HL-60 (cell line): ENCODE measurements around the gene SLC10A1.

Source experiments
- DNase-seq, 2 experiments: peaks; one replicate each; pipeline ENCODE4 v3.0.0-alpha.2; 2010 to 2020; ENCODE audit warnings: low read depth in 1 of 2, low spot score in 1 of 2
- H3K27ac ChIP-seq: fragments of 250-450 bp; sonication (Bioruptor Pico); replicated peaks from 2 replicates; pipeline ENCODE4 v1.5.1; 2020; ENCODE audit warnings: mild to moderate bottlenecking, moderate library complexity
- H3K27me3 ChIP-seq: fragments of 250-450 bp; sonication (Bioruptor Pico); 2 replicates; pipeline ENCODE4 v1.5.1; 2021; ENCODE audit warnings: mild to moderate bottlenecking, moderate library complexity; ENCODE audit not compliant: insufficient read depth, poor library complexity, severe bottlenecking
- H3K4me3 ChIP-seq: replicated peaks from 2 replicates; pipeline ENCODE4 v1.5.1; 2011; ENCODE audit warnings: mild to moderate bottlenecking, control low read depth, low read length; ENCODE audit not compliant: insufficient read depth
- GABPA ChIP-seq: IDR thresholded peaks from 2 replicates; pipeline ENCODE4 v1.6.1; 2012; ENCODE audit warnings: low read depth
- POLR2AphosphoS5 ChIP-seq: IDR thresholded peaks from 2 replicates; pipeline ENCODE4 v1.6.1; 2012; ENCODE audit warnings: low read depth
- SPI1 ChIP-seq: IDR thresholded peaks from 2 replicates; pipeline ENCODE4 v1.6.1; 2012; ENCODE audit warnings: low read depth, mild to moderate bottlenecking, borderline replicate concordance
- TF ChIP-seq, protein P1 (sequence below): IDR thresholded peaks from one replicate; pipeline ENCODE4 v1.5.1; 2011; ENCODE audit warnings: low read length, control low read depth, inconsistent platforms; ENCODE audit not compliant: insufficient read depth
- TF ChIP-seq, protein P2 (sequence below): IDR thresholded peaks from 2 replicates; pipeline ENCODE4 v1.6.1; 2012; ENCODE audit warnings: low read depth; ENCODE audit not compliant: insufficient replicate concordance

SLC10A1 gene

DNA sequence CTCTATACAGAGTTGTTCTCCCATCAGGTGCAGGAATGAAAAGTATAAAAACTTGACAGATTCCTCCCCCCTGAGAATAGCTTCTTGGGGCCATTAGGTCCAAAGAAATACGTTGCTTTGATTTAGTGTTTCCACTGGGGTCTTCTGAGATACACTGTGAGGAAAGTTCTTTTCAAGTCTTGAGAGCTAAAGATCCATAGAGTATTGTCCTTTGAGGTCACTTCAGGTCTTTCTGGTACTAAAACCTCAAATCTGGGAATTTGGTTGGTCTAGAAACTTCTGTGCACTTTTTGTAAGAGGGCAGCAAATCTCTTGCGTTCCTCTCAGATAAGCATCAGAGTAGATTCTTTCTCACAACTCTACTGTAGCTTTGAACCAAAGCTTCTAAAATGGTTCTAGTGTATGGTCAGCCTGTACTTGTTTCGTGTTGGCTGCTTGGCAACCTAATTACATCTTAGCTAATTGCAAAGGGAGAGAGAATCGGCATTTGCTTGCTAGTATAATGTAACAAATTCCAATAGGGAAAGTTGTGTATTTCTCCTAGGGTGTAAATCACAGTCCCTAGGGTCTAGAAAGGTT lies 20.1 kb downstream of the SLC10A1 start:
- no peak overlapping the region for H3K4me3 ChIP-seq
- no peaks in the 10 kb centered on the region for H3K27me3 ChIP-seq
- TF ChIP-seq, protein P1, sequence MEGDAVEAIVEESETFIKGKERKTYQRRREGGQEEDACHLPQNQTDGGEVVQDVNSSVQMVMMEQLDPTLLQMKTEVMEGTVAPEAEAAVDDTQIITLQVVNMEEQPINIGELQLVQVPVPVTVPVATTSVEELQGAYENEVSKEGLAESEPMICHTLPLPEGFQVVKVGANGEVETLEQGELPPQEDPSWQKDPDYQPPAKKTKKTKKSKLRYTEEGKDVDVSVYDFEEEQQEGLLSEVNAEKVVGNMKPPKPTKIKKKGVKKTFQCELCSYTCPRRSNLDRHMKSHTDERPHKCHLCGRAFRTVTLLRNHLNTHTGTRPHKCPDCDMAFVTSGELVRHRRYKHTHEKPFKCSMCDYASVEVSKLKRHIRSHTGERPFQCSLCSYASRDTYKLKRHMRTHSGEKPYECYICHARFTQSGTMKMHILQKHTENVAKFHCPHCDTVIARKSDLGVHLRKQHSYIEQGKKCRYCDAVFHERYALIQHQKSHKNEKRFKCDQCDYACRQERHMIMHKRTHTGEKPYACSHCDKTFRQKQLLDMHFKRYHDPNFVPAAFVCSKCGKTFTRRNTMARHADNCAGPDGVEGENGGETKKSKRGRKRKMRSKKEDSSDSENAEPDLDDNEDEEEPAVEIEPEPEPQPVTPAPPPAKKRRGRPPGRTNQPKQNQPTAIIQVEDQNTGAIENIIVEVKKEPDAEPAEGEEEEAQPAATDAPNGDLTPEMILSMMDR = no peak
- no peak for TF ChIP-seq SPI1
- TF ChIP-seq POLR2AphosphoS5 = no peak
- TF ChIP-seq, protein P2, sequence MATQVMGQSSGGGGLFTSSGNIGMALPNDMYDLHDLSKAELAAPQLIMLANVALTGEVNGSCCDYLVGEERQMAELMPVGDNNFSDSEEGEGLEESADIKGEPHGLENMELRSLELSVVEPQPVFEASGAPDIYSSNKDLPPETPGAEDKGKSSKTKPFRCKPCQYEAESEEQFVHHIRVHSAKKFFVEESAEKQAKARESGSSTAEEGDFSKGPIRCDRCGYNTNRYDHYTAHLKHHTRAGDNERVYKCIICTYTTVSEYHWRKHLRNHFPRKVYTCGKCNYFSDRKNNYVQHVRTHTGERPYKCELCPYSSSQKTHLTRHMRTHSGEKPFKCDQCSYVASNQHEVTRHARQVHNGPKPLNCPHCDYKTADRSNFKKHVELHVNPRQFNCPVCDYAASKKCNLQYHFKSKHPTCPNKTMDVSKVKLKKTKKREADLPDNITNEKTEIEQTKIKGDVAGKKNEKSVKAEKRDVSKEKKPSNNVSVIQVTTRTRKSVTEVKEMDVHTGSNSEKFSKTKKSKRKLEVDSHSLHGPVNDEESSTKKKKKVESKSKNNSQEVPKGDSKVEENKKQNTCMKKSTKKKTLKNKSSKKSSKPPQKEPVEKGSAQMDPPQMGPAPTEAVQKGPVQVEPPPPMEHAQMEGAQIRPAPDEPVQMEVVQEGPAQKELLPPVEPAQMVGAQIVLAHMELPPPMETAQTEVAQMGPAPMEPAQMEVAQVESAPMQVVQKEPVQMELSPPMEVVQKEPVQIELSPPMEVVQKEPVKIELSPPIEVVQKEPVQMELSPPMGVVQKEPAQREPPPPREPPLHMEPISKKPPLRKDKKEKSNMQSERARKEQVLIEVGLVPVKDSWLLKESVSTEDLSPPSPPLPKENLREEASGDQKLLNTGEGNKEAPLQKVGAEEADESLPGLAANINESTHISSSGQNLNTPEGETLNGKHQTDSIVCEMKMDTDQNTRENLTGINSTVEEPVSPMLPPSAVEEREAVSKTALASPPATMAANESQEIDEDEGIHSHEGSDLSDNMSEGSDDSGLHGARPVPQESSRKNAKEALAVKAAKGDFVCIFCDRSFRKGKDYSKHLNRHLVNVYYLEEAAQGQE = no peak
- no peak for TF ChIP-seq GABPA
- H3K27ac ChIP-seq = no peak overlapping the region
- no peak for DNase-seq

DNA sequence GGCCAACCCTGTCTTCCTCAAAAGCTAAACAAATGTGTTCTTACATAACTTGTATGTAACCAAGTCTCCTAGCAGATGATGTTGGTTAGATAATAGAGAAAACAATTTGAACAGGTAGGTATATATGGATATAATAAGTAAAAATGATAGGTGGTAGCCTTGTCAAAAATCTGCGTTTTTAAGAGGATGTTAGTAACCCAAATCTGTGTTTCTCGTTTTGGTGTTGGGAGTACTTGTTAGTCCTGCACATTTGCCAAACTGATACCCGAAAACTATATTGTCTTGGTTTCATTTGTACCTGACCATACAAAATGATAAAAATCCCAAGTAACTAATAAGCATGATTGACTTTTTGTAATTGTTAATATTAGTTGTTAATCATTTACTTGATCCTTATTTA lies 22.0 kb downstream of the SLC10A1 start:
- Histone ChIP-seq H3K27ac (no peak overlapping the region), H3K4me3 (no peak overlapping the region), H3K27me3 (no peaks in the 10 kb centered on the region)
- no peak for TF ChIP-seq POLR2AphosphoS5
- TF ChIP-seq, protein P1 = no peak
- TF ChIP-seq SPI1 = no peak
- TF ChIP-seq GABPA = no peak
- TF ChIP-seq, protein P2 = no peak
- DNase-seq = no peak

- TF ChIP-seq, protein P1 = no peak
- no peak for TF ChIP-seq SPI1
- TF ChIP-seq, protein P2 = no peak
- TF ChIP-seq GABPA = no peak
- TF ChIP-seq POLR2AphosphoS5 = no peak
- no peak for DNase-seq
- Histone ChIP-seq H3K27ac (no peak overlapping the region), H3K4me3 (no peak overlapping the region), H3K27me3 (no peaks in the 10 kb centered on the region)
These were observed 23.3 kb downstream of the SLC10A1 start for GRCh38 chr14:69773571-69774276.
